HG03097 (cell line): ENCODE results near the gene KDM4C.

ENCODE experiments used
- ATAC-seq: cut with Tn5 transposase; IDR thresholded peaks from one replicate; pipeline ENCODE4 v1.9.1; 2021; ENCODE audit not compliant: unreplicated experiment, low FRiP score

KDM4C gene

DNA sequence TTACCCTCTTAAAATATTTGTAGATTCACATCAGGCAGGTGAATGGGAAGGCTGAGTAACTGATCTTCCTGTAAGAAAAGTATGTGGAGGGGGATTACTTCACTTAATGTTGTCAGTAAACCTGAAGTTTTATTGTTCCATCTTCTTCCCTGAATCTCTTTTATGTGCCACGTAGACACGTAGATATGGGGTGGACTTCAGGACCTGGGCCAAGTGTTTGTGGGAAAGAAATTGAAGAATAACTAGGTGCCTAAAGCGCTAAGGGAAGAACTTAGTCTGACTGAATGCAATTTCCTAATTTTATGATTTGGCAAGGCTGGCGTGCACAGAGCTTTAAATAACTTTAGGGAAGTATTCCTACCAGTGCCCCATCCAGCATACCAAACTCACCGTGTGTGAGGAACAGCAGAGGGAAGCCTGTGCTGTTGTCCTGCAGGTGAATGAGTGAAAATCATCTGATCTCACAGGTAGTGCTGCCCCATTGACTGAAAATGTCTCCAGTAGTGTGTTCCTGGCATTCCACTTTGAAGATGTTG lies 323.4 kb downstream of the KDM4C start:
- ATAC-seq = no peak

DNA sequence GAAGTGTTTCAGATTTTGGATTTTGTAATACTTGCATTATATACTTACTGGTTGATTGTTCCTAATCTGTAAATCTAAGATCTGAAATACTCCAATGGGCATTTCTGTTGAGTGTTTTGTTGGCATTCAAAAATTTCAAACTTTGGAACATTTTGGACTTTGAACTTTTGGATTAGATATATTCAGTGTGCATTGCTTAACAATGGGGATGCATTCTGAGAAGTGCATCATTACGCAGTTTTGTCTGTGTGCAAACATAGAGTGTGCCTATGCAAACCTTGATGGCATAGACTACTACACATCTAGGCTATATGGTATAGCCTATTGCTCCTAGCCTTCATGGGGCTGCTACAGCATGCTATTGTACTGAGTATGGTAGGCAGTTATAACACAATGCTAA lies 325.4 kb downstream of the KDM4C start:
- no peak for ATAC-seq

DNA sequence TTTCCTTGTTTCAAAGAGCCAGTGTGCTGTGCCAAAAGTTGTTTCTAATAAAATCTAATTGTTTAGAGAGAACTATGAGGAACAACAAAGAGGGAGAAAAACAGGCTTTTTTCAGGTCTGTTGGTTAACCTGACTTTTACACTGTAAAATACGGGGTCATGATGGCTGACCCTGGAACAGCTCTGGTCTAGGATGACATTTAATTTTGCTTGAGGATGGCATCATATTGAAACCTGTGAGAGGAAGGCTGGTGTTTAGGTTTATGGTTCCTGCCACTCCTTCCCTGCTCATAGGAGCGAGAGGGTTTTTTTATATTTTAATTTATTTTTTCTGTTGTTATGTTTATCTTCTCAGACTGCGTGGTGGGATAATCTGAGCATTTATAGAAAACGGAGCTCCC lies 327.6 kb downstream of the KDM4C start:
- ATAC-seq = no peak

DNA sequence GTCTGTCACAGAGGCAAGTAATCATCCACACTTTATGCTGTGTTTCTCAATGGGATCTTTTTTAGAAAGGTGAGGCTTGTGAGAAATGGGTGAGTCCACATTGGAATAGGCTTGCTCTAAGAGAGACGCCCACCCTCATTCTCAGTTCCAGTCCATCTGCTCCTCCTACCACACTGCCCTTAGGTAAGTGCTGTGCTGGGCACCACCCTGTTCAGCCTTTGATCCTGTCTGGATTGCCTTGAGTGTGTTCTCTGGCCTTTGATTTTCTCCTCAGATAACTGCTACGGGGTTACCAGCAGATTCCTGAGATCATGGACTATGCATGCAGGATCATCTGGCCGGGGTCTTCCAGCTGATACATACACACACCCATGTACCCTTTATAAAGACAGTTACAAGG lies 328.6 kb downstream of the KDM4C start:
- ATAC-seq = no peak

DNA sequence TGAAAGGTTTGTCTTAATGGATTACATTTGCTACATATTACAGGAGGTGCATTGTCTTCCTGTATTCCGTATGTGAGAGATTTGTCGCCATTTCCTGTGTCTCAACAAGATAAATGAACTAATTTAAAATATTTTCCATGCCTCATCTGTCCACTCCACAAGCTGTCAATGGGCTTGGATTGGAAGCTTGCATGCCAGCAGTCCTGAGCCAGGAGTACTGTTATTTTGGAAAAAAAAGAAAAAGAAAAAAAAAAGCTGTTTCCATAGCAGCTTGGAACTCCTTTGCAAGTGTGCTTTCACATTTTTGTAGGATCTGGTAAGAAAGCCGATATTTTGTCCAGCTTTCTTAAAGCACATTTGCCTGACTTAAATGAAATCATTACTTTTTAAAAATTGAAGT lies 330.8 kb downstream of the KDM4C start:
- no peak for ATAC-seq

DNA sequence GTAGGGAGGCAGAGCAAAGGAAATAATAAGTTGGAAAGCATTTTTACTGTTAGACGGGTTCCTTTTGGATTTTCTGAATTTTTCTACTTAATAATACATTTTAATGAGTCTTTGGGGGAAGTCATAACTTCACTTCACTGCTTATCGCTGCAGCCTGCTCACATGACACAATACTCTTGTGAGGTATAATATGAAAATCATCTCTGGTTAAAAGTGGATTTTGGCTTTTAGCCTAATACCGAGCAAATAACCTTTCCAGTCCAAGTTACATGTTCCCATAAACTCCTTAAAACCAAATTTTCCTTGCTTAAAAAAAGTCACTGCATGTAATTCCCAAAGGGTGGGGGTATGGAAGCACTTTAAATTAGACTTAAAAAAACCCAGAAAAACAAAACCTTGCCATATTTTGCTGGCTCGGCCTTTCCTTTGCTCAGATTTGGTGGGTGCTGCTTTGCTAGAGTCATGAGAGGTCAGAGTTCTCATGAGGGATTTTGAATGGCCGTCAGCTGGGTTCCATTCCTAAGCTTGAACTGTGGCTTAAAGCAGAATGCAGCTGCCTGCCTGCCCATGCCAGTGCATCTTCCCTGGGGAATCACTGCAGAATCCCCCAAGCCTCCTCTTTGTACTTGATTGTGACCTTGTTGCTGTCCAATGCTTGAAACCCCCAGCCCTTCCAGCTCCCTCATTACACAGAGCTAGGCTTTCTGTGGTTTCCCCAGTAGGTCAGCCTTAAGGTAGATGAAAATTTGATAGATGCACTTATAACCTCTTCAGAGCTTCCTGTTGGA lies 331.8 kb downstream of the KDM4C start:
- ATAC-seq = no peak

DNA sequence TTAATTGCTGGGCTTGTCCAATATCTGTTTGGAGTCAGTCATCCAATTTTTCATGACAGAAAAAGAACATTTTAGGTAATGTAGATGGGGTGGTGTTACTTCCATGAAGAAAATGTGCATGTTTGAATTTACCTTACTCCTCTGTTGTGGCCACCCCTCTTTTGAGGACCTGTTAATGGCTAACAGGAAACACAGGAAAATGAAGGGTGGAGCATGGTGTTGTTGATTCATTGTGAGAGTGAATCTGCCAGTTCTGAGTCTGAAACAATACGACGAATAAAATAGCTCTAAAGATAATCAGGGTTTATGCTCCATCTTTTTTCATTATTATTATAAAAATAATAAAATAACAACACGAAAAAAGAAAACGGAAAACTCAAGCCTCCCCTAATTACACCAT lies 335.3 kb downstream of the KDM4C start:
- no peak for ATAC-seq

DNA sequence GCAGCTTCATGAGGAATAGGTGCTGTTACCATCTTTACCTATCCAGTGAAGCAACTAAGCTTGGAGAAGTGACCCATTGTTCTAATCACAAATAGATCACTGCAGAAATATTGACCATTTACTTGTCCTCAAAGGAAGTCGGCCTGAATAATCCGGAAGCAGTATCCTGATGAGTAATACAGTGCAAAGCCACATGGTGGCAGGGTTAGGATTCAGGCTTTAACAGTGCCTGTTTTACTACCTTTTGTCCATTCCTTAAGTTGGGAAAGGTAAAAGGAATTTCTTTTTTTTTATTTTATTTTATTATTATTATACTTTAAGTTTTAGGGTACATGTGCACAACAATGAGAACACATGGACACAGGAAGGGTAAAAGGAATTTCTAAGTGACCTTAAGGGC lies 336.3 kb downstream of the KDM4C start:
- ATAC-seq = no peak

DNA sequence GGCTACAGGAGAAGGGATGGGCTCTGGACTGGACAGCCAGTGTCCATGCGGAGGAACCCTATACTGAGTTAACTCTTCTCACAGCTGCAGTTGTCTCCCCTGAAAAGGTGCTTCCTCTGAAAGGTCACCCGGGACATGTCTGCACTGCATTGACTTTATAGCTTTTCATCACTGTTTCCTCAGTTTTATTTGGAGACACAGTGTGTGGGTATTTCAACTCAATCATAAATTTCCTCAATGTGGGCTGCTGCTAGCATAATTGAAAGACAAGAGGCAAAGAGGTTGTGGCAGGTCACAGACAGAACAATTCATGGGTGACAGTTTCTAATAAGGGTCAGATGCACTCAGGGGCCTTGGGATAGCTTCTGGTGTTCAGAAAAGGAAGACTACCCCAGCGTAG lies 336.8 kb downstream of the KDM4C start:
- ATAC-seq = no peak

DNA sequence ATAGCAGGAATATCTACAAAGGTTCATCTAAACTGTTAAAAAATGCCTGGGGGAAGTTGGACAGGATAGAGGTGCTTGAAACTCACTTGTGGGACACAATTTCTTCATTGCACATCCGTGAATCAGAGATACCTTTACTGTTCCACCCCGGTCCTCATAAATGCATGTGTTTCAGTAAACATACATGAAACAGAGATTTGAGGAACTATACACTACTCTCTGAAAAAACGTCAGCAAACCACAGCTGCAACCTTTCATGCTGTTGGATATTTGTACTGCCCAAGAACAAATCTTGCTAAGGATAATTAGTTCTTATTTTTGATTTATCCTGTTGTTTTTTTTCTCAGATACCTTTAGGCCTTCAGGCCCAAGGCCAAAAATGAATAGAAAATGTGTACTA lies 337.3 kb downstream of the KDM4C start:
- ATAC-seq = peak; percentile 54

DNA sequence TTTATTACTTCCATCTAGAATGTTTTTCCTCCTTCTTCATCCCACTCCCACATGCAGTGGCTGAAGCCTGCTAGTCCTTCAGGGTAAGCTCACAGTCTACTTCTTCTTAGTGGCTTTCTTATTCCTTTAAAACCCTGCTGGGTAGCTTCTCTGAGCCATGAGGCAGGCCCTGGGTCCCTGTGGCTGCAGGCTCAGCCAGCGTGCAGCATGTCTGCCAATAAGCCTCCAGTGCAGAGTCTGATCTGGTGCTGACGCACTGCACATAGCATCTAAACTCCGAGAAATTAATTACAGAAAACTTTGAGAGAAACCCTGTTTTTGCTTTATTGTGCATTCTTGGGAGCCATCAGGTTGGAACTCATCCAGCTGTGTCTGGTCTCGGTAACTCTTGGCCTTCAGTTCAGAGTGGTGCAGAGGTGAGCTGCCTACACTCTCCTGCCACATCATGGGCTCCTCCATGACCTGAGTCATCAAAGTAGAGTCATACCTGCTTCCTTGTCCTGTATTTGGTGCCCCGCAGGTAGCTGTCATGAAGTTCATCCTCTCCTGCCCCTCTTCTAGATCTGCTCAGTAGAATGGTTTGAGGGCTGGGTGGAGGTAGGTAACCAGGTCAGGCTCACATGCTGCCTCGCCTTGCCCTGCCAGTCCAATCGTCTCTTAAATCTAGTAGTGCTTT lies 339.4 kb downstream of the KDM4C start:
- ATAC-seq = no peak

DNA sequence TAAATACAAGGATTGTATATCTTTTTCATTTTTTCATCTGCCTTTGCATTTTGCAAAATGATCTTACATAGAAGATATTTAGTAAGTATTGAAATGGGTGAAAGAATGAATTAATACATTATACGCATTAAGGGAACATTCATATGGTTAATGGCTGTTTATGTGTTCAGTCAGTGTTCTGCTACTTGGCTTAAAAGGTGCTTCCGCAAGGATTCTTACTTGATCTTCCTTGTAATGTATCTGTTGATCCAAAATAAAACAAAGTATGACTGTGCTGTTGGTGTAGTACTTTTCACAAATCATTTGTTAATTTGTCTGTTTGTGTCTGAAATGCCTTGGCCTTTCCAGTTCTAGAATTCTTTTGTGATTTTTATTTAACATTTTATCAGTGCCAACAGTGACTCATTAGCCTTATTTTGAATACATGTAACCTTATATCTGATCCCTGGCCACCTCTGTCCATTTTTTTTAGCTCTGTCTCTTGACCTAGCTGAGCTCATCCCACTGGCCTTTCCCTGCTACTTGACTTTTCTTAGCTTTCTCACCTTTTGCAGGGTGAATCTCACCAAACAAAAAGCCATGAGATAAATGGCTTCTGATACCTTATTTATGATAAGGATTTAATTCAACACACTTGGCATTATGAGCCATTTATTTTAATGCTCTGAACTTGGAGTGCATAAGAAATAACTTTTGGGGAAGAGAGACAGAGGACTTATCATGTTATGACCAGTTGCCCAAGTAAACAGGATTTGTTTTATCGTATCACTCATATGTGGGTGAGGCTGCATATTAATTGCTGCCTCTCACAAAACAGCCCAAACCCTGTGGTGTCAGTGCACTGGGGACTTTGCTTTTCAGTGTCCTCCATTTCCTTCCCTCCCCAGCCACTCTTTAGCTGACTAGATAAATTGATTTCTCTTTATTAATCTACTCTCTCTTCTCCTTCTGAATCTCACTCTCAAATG lies 340.3 kb downstream of the KDM4C start:
- ATAC-seq = no peak

DNA sequence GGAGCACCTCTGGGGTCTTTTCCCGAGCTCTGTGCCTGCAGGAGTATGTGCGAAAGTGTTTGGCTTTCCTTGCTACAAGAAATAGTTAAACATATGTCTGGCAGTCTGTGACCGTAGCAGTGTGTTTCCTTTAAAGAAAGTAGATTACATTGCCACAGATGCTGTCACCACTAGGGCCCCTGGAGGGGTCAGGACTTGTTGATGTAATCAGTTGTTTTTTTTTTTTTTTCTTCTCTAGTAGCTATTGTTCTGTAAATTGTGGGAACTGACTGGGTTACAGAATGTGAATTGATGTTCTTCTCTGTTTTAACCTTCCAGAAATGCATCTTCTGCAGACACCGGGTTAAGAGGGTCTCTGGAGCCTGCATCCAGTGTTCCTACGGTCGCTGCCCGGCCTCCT lies 345.6 kb downstream of the KDM4C start:
- no peak for ATAC-seq

DNA sequence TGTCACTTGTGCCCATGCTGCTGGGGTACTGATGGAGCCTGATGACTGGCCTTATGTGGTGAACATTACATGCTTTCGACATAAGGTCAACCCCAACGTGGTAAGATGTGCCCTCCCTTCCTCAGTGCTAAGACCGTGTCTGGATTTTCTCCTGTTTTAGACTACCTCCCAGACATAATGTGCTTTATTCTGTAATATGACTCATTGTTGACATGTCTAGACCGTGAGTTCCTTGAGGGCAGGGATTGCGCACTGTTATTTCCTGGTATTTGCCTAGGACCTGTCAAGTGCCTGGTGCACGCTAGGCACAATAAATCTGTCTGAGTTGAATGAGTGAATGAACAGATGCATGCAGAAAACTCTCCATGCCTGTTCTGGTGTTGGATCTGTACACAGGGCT lies 346.0 kb downstream of the KDM4C start:
- no peak for ATAC-seq

DNA sequence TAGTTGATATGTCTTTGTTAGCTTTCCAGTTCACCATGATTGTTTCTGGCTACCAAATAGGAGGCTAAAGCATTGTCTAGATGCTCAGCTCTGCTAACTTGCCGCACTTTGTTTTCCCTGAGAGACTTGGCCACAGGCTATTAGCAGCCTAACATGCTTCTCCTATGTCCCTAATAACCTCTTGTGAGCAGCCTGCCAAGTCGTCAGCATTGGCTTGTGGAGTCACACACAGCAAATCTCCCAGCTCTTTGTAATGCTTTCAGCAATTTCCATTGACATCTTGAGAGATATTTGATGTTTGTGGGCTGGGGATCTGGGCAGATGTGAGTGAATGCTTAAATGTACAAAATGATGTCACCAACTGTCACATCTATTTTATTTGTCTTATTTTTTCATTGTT lies 346.9 kb downstream of the KDM4C start:
- no peak for ATAC-seq

DNA sequence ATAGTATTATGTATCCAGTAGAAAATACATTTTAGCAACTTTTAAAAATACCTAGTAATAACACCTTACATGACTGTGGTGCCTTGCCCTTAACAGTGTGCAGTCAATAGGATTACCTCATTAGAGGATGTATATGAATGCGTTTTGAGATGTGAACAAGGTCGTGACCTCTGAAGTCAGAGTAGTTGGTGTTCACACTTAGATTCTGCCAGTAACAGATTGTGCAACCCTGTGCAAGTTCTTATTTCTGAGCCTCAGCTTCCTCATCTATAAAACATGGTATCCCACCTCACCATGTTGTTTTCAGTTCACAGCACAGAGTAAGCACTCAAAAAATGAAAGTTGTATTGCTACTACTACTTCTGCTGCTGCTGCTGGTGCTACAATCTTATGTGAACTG lies 347.3 kb downstream of the KDM4C start:
- no peak for ATAC-seq

DNA sequence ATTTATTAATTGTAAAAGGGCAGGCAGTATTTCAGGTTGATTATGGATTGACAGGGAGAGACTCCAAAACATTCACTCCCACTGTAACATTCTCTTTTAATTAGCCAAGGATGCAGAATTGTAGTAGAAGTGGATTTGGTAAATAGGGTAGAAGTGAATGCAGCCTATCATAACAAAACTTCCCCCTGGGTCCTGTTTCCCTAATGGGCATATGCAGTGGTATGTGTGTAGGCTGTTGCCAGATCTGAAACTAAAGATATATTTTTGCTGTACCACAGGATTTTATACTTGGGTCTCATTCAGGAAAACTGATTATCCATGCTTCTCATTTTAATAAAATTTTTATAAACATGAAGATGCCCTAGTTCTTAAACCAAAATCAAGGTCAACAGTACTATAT lies 351.2 kb downstream of the KDM4C start:
- no peak for ATAC-seq

DNA sequence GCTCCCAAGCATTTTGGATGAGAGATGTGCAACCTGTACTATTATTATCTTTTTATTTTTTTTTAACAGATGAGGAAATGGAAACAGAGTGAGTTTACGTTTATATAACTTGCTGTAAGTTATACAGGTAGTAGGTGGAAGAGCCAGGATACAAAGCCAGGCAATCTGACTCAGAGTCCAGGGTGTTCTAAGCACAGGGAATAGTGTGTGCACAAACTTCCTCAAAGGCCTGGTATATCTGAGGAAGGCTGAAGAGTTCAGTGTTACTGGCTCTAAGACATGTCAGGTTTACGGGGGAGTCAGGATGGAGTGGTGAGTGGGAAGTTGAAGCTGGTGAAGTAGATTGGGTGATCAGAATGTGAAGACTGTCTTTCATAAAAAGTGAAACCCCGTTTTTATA lies 353.6 kb downstream of the KDM4C start:
- no peak for ATAC-seq

DNA sequence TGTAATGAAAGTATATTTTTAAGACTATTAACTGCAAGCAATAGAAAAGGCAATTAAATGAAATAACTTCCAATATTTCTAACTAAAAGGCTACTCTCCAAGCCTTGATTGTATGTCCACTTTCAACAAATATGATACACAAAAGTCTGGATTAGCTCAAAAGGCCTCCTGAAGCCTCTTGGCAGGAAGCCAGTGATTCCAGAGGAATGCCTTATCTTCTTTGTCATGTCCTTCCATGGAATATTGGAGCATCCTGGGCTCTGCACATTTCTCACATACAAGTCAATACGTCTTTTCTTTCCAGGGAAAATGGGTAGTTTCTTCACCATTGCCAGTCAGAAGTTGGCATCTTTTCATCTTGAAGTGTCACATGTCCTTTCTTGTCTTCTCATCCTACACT lies 357.8 kb downstream of the KDM4C start:
- ATAC-seq = no peak

DNA sequence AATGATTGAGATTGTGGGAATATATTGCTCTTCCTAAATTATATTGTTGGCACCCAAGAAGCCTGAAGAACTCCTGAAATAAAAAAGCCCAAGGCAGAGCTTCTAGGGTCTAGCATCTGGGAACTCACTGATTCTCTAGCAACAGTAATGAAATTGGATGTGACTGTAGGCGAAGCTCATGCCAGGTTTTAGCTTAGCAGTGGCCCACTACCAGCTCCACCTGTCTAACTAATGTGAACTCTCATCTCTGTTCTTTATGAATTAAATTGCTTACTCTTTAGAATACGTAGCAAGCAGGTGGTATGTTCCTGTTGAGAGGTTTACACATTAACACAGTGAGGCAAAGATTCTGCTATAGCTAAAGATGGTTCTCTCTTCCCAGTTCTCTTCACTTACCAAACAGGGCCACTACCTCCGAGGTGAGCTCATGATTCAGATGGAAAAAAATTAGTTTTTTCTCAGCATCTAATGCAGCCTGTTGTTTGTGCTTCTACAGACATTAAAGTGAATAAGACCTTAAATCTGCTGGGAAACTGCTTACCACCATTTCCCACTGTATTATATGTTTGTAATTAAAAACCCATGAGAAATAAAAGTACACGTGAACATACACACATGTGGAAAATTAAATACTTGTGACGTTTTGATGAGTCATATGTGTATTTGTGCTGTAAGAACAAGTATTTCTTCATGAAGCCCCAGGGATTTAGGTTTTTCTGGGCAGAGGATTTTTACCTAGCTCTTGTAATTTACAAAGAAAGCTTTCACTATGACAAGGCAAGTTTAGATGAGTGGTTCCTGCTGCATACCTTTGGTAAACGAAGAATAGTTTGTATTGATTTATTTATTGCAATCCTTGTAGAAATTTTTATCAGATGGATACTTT lies 360.1 kb downstream of the KDM4C start:
- ATAC-seq = peak; percentile 55
